Activated CD8-positive, alpha-beta T cell treated with anti-CD3 and anti-CD28 coated beads, Interleukin-2, amount 10 ng/mL, durations not matched to agents 7 days and 5 days (primary cell): ENCODE results near the gene ANKRD60. TPM values are rescaled to one million over a fixed set of nuclear protein-coding genes. Genes with fewer than 3 reads are reported as not detected.

Source experiments
- ATAC-seq: fragments of 150-1000 bp; cut with Tn5 transposase; one replicate; pipeline ENCODE4 v1.10.0; 2021; ENCODE audit warnings: moderate library complexity
- CTCF ChIA-PET: fragments of 350-600 bp; sonication (Branson Sonifier 250); formaldehyde crosslinking; loops from one replicate; lab custom pipeline; 2021; ENCODE audit warnings: antibody characterized with exemption; lab: Charles Lee
- POLR2A ChIA-PET: fragments of 350-600 bp; sonication (Branson Sonifier 250); formaldehyde crosslinking; loops from one replicate; lab custom pipeline; 2021; ENCODE audit warnings: antibody characterized with exemption; lab: Charles Lee
- DNase-seq: peaks from one replicate; pipeline ENCODE4 v3.0.0-alpha.2; 2020
- H3K27ac Mint-ChIP-seq: one replicate; pipeline ENCODE4 v1.8.0; 2021; ENCODE audit warnings: mild to moderate bottlenecking, mixed read lengths
- H3K27me3 Mint-ChIP-seq: one replicate; pipeline ENCODE4 v1.8.0; 2021; ENCODE audit warnings: low read depth, mixed read lengths
- H3K36me3 Mint-ChIP-seq: one replicate; pipeline ENCODE4 v1.8.0; 2021; ENCODE audit warnings: low read depth, mixed read lengths
- H3K4me1 Mint-ChIP-seq: one replicate; pipeline ENCODE4 v1.8.0; 2021; ENCODE audit warnings: low read depth, mixed read lengths
- H3K4me3 Mint-ChIP-seq: one replicate; pipeline ENCODE4 v1.8.0; 2021; ENCODE audit warnings: mild to moderate bottlenecking, mixed read lengths
- H3K9me3 Mint-ChIP-seq: one replicate; pipeline ENCODE4 v1.8.0; 2022; ENCODE audit warnings: mixed read lengths; ENCODE audit not compliant: insufficient read depth
- total RNA-seq, 2 experiments: library from RNA; stranded (reverse); gene quantifications; one replicate each; pipeline ENCODE4 v1.2.3, GENCODE V29; 2021

ANKRD60 gene
- total RNA-seq, 2 experiments from 2014 or later: not detected

DNA sequence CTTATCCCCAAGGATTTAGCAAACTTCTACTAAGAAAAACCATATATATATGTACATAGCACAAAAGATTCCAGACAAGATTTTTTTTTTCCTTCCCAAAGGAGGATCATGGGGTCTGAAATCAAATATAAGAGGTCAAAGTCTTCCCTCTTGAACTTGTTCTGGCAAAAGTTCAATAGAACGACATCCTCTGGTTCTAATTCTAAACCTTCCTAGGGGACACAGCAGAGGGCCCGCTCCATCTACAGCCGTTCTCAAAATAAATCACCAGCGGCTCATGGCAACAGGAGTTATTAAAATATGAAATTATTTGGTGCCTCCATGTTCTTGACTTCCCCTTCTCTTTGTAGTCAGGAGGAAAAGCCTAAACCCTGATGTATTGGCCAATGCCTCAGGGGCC lies 29.0 kb downstream of the ANKRD60 start:
- Mint-ChIP-seq H3K9me3 (no peaks in the 10 kb centered on the region), H3K27me3 (no peaks in the 10 kb centered on the region), H3K27ac (no peak overlapping the region), H3K4me1 (no peaks in the 10 kb centered on the region), H3K4me3 (no peak overlapping the region), H3K36me3 (no peaks in the 10 kb centered on the region)
- ChIA-PET POLR2A (no interaction called here), CTCF (no interaction called here)
- DNase-seq: no peak
- ATAC-seq: no peak

DNA sequence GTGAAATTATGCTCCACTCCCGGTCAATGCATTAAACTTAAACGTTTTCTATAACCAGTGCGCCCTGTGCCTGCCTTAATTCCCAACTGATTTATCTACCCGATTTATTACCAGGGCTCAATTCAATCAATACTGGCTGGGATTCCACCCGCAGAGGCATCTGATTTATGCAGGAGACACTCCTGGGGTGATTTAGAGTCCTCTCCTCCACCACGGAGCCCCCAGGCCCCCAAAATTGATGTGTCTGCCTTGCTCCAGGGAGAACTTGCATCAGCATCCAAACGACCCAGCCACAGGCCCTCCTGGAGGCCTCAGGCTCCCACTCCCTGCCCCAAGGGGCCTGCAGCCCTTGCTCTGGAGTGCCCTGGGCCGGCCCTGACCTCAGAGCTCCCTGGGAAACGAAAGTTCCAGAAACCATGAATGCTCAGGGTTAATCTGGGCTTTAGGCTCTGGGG lies 29.5 kb downstream of the ANKRD60 start:
- Mint-ChIP-seq H3K27ac (no peak overlapping the region), H3K36me3 (no peaks in the 10 kb centered on the region), H3K4me1 (no peaks in the 10 kb centered on the region), H3K4me3 (no peak overlapping the region), H3K27me3 (no peaks in the 10 kb centered on the region), H3K9me3 (no peaks in the 10 kb centered on the region)
- ATAC-seq: no peak
- no peak for DNase-seq
- POLR2A ChIA-PET: no interaction called here
- CTCF ChIA-PET: no interaction called here

DNA sequence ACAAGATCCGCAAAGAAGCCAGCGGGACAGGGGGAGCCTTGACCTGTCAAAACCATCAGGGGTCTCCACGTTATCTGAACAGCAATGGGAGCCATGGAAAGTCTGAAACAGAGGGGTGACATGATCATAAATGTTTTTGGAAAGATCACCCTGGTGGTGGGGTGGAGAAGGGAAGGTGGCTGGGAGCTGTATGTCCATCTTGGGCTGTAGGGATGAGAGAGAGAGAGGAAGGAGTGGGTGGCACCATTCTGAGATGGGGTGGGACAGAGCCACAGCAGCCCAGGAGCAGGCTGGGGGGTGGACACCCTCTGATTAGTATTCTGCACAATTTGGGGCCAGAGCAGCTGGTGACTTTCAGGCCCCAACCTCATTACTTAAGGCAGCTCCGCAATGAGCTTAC lies 30.1 kb downstream of the ANKRD60 start:
- ChIA-PET POLR2A (no interaction called here), CTCF (no interaction called here)
- no peaks in the 10 kb centered on the region for H3K9me3 Mint-ChIP-seq
- H3K27ac Mint-ChIP-seq: no peak overlapping the region
- ATAC-seq: no peak
- no peaks in the 10 kb centered on the region for H3K4me1 Mint-ChIP-seq
- no peaks in the 10 kb centered on the region for H3K36me3 Mint-ChIP-seq
- no peak overlapping the region for H3K4me3 Mint-ChIP-seq
- no peaks in the 10 kb centered on the region for H3K27me3 Mint-ChIP-seq
- no peak for DNase-seq

DNA sequence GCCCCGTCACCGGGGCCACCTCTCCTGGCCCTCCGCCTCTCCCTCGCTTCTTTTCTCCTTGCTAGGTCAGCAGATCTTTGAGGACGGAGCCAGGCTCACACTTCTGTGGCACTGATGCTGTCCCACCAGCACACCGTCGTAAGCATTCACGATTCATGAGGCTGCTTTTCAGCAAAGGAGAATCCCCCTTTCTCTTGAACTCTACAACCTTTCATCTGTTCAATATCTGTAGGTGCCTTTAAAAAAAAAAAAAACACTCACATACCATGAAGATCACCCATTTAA lies 31.3 kb downstream of the ANKRD60 start:
- H3K4me3 Mint-ChIP-seq: no peak overlapping the region
- H3K36me3 Mint-ChIP-seq: no peaks in the 10 kb centered on the region
- H3K9me3 Mint-ChIP-seq: no peaks in the 10 kb centered on the region
- no peaks in the 10 kb centered on the region for H3K4me1 Mint-ChIP-seq
- DNase-seq (no peak), ATAC-seq (peak; percentile 18)
- H3K27ac Mint-ChIP-seq: no peak overlapping the region
- peaks cover under 1% of the 10 kb centered on the region for H3K27me3 Mint-ChIP-seq
- POLR2A ChIA-PET: no interaction called here
- CTCF ChIA-PET: no interaction called here

DNA sequence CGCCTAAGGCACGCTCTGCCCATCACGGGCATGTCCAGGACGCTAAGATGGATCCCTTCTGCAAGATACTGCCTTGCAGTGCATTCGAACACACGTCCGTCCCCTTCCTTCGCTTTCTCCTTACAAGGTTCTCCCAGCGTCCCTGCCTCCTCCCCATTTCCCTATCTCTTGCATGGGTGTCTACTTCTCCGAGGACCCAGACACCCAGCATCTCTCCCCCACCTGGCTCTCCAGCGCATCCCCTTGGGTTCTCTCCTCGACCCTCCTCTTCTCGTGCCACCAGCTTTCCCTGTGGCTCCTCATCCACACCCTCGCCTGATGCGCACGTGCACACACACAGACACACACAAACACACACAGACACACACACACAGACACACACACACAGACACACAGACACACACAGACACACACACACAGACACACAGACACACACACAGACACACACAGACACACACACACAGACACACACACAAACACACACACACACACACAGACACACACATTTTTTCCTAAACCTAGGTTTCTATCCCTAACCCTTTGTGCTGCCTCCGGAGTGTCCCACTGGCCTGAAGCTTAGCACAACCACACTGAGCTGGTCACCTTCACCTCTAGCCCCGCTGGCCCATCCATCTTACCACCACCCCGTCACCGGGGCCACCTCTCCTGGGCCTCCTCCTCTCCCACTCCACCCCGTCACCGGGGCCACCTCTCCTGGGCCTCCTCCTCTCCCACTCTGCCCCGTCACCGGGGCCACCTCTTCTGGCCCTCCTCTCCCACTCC lies 31.9 kb downstream of the ANKRD60 start:
- peak; percentile 24 for ATAC-seq
- no peak for DNase-seq
- H3K4me3 Mint-ChIP-seq: no peak overlapping the region
- H3K4me1 Mint-ChIP-seq: no peaks in the 10 kb centered on the region
- CTCF ChIA-PET: no interaction called here
- no peaks in the 10 kb centered on the region for H3K36me3 Mint-ChIP-seq
- H3K9me3 Mint-ChIP-seq: no peaks in the 10 kb centered on the region
- peaks cover 2% of the 10 kb centered on the region for H3K27me3 Mint-ChIP-seq
- H3K27ac Mint-ChIP-seq: peak overlapping the region; percentile 58
- POLR2A ChIA-PET: no interaction called here

DNA sequence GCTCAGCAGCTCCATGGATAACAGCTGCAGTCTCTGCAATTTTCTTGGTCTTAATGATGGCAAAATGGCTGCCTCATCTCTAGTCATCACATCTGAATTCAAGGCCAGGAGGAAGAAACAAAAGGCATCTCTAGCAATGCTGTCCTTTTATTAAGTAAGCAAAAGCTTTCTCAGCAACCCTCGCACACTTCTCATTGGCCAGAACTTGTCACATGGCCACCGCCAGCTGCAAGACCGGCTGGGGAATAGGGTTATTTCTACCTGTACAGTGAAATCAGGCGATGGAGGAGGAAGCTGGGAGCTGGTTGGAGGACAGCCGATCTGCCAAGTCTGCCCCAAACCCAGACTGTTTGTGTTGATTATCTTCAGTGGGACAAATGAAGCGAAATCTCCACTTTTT lies 33.4 kb downstream of the ANKRD60 start:
- H3K36me3 Mint-ChIP-seq: no peaks in the 10 kb centered on the region
- CTCF ChIA-PET: interaction anchor here (0.7 to 1.9 kb wide), 4 partner anchors 13 to 572 kb away, joined by 3 to 13 read pairs (median 4); no protein-coding TSS in a partner anchor

DNA sequence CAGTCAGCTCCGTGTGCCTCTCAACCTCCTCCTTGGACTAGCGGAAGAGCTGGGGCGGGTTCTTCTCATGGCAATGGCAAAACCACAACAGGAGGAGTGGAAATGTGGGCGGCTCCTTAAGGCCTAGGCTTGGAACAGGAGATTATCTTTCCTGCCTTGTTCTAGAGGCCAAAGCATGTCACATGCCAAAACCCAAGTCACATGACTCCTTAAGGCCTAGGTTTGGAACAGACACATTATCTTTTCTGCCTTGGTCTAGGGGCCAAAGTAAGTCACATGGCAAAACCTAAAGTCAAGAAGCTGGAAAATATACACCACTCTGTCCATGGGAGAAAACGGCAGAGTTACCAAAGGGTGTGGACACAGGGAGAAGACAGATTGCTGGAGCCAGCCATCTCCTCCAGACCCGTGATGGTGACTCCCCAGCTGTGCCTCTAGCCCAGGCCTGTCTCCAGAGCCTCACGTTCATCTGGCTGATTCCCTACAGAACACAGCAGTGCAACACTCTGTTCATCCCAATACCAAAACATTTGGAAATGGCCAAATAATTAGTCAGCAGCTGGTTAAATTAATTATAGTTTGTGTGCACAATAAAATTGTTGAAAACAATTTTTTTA lies 34.2 kb downstream of the ANKRD60 start:
- no peak for DNase-seq
- Mint-ChIP-seq H3K36me3 (no peaks in the 10 kb centered on the region), H3K27me3 (peaks cover 2% of the 10 kb centered on the region), H3K9me3 (no peaks in the 10 kb centered on the region), H3K27ac (no peak overlapping the region), H3K4me1 (no peaks in the 10 kb centered on the region), H3K4me3 (no peak overlapping the region)
- no peak for ATAC-seq
- CTCF ChIA-PET: interaction anchor here (1.0 to 1.9 kb wide), 3 partner anchors 16 to 572 kb away, joined by 3 to 13 read pairs (median 4); no protein-coding TSS in a partner anchor
- POLR2A ChIA-PET: interaction anchor here (0.6 kb wide), 1 partner anchor 466 kb away, joined by 3 read pairs; no protein-coding TSS in a partner anchor

More for the DNA sequence above, 33.4 kb downstream of the ANKRD60 start:
- POLR2A ChIA-PET: interaction anchor here (0.6 kb wide), 1 partner anchor 465 kb away, joined by 3 read pairs; no protein-coding TSS in a partner anchor
- no peaks in the 10 kb centered on the region for H3K4me1 Mint-ChIP-seq
- DNase-seq (no peak), ATAC-seq (no peak)
- no peak overlapping the region for H3K27ac Mint-ChIP-seq
- H3K4me3 Mint-ChIP-seq: no peak overlapping the region
- no peaks in the 10 kb centered on the region for H3K9me3 Mint-ChIP-seq
- peaks cover 2% of the 10 kb centered on the region for H3K27me3 Mint-ChIP-seq

DNA sequence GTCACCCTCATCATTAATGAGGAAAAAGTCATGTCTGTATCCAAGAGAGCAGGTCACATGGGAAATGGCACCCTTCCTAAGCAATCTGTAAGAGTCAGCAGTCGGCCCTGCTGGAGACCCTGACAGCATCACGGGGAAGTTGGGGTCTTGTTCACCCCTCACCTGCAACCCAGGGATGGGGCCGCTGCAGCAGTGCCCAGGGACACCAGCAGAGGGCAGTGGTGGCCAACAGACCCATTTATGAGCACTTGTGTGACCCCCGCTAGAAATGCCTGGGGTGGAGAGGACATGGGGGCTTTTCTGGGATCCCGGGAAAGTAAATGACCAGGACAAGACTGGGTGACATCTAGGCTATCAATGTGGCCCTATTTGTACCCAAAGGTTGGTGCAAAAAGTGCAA lies 35.9 kb downstream of the ANKRD60 start:
- no peaks in the 10 kb centered on the region for H3K9me3 Mint-ChIP-seq
- ChIA-PET CTCF (interaction anchor here (1.4 to 1.6 kb wide), 3 partner anchors 15 to 43 kb away, joined by 3 to 4 read pairs (median 4); no protein-coding TSS in a partner anchor), POLR2A (no interaction called here)
- H3K4me3 Mint-ChIP-seq: no peak overlapping the region
- DNase-seq: peak; percentile 38
- no peak overlapping the region for H3K27ac Mint-ChIP-seq
- no peak for ATAC-seq
- H3K4me1 Mint-ChIP-seq: no peaks in the 10 kb centered on the region
- H3K27me3 Mint-ChIP-seq: peaks cover 4% of the 10 kb centered on the region
- H3K36me3 Mint-ChIP-seq: no peaks in the 10 kb centered on the region

DNA sequence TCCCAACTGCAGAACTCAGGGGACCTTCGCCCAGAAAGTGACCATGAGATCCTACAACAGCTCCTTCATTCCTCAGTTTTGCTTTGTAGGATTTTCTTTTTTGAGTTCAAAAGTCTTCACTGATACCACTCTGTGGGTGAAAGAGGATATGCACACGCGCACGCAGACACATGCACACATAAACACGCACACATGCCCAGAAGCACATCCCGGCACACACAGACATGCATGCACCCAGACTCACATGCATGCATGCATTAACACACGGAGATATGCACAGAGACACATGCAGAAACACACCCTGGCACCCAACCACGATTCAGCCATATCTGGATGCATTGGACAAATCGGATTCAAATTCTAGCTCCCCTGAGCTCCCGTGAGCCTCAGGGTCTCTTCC lies 36.4 kb downstream of the ANKRD60 start:
- no peaks in the 10 kb centered on the region for H3K9me3 Mint-ChIP-seq
- ChIA-PET CTCF (interaction anchor here (1.0 to 2.2 kb wide), 5 partner anchors 10 to 43 kb away, joined by 3 to 8 read pairs (median 4); no protein-coding TSS in a partner anchor), POLR2A (no interaction called here)
- no peak for ATAC-seq
- H3K27me3 Mint-ChIP-seq: peaks cover 4% of the 10 kb centered on the region
- H3K4me1 Mint-ChIP-seq: no peaks in the 10 kb centered on the region
- no peak overlapping the region for H3K27ac Mint-ChIP-seq
- no peaks in the 10 kb centered on the region for H3K36me3 Mint-ChIP-seq
- H3K4me3 Mint-ChIP-seq: no peak overlapping the region
- DNase-seq: no peak

DNA sequence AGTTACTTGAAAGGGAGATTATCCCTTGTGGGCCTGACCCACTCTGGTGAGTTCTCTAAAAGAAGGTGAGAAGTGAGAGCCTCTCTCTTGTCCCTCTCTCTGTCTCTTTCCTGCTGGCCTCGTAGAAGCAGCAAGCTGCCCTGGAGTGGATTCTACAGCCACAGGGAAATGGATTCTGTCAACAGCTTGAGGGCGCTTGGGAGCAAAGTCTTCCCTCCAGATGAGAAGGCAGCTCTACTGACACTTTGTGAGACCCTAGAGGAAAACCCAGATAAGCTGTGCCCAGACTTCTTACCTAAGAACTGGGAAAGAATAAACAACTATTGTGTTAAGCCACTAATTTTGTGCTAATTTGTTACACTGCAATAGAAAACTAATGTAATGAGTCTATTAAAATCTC lies 39.9 kb downstream of the ANKRD60 start:
- Mint-ChIP-seq H3K27me3 (peaks cover 4% of the 10 kb centered on the region), H3K36me3 (no peaks in the 10 kb centered on the region), H3K4me3 (no peak overlapping the region), H3K4me1 (no peaks in the 10 kb centered on the region), H3K9me3 (no peaks in the 10 kb centered on the region), H3K27ac (no peak overlapping the region)
- ChIA-PET POLR2A (no interaction called here), CTCF (interaction anchor here (1.3 kb wide), 1 partner anchor 21 kb away, joined by 3 read pairs; no protein-coding TSS in a partner anchor)
- DNase-seq: no peak
- no peak for ATAC-seq

DNA sequence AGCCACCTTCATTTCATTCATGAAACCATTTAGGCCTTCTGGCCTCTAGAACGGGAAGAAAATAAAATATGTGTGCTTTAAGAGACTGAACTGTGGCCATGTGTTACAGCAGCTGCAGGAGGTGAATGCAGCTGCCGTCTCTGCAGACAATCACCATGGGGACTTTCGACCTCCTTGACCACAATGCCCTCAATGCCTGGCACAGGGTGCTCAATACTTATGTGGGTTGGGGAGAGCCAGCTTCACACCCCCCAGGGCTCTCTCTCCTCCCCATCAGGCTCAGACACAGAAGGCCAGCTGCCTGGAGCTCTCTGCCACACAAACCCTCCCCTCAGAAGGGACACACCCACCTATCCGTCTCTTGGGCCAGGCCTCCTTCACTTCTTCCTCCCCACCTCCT lies 43.5 kb downstream of the ANKRD60 start:
- Mint-ChIP-seq H3K36me3 (no peaks in the 10 kb centered on the region), H3K27me3 (peaks cover 5% of the 10 kb centered on the region), H3K27ac (no peak overlapping the region), H3K4me1 (no peaks in the 10 kb centered on the region), H3K9me3 (no peaks in the 10 kb centered on the region), H3K4me3 (no peak overlapping the region)
- DNase-seq: no peak
- CTCF ChIA-PET: no interaction called here
- no peak for ATAC-seq
- POLR2A ChIA-PET: no interaction called here

DNA sequence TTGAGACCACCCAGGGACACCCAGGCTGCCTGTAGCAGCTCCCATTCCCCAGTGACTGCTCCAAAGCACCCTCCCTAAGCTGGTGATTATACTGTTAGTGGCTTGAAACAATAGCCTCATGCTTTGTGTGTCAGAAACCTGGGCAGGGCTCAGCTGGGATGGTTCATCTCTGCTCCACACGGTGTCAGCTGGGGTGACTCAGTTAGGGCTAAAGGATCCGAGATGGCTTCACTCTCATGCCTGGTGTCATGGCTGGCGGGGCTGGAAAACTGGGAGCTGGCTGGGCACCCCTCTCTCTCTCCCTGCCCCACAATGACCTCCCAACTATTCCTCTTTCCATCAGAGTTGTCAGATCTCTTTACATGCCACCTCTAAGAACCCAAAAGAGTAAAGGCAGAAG lies 44.4 kb downstream of the ANKRD60 start:
- no peak overlapping the region for H3K27ac Mint-ChIP-seq
- CTCF ChIA-PET: no interaction called here

More for the DNA sequence above, 44.4 kb downstream of the ANKRD60 start:
- POLR2A ChIA-PET: no interaction called here
- Mint-ChIP-seq H3K4me1 (peaks cover 5% of the 10 kb centered on the region), H3K4me3 (no peak overlapping the region), H3K36me3 (no peaks in the 10 kb centered on the region), H3K9me3 (no peaks in the 10 kb centered on the region), H3K27me3 (peaks cover 6% of the 10 kb centered on the region)
- DNase-seq (no peak), ATAC-seq (no peak)
